Activated CD8-positive, alpha-beta memory T cell treated with anti-CD3 and anti-CD28 coated beads for 36 hours (primary cell): ENCODE measurements around the gene TUBGCP5. TPM values are rescaled to one million over a fixed set of nuclear protein-coding genes. Genes with fewer than 3 reads are reported as not detected.

Experiments
- CTCF ChIA-PET: fragments of 350-600 bp; sonication (Branson Sonifier 250); formaldehyde crosslinking; loops from one replicate; lab custom pipeline; 2021; ENCODE audit warnings: antibody characterized with exemption; lab: Charles Lee
- POLR2A ChIA-PET: fragments of 350-600 bp; sonication (Branson Sonifier 250); formaldehyde crosslinking; loops from one replicate; lab custom pipeline; 2021; ENCODE audit warnings: antibody characterized with exemption; lab: Charles Lee
- total RNA-seq, 2 experiments: library from RNA; stranded (reverse); gene quantifications; one replicate each; pipeline ENCODE4 v1.2.3, GENCODE V29; 2021

The TUBGCP5 gene
- total RNA-seq, 2 experiments from 2014 or later, result 20.5 to 21.7 TPM

DNA sequence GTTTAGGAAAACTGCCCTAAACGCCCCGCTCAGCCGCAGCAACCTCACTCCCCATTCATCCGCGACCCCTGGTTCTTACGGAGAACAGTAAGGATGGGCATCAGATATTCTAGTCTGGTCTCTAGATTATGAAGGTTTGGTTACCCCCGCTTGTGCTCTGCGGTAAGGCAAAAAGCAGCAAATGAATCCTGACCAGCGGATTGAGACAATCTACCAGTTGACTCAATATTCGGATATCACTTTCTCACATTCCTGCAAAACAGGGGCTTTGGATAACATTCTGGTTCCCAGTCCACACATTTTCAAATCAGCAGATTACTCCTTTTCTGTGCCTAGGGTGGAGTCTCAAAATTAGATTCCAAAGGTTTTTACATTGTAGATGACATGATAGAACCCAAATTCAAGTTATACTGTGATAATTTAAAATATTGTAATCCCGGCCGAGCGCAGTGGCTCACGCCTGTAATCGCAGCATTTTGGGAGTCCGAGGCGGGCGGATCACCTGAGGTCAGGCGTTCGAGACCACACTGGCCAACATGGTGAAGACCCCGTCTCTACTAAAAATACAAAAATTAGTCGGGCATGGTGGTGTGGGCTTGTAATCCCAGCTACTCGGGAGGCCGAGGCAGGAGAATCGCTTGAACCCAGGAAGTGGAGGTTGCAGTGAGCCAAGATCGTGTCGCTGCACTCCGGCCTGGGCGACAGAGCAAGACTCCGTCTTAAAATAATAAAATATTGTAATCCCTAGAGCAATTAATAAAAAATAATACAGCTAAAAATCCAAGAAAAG lies 58.1 kb downstream of the TUBGCP5 start:
- POLR2A ChIA-PET, result interaction anchor here (1.0 kb wide), 1 partner anchor 58 kb away, joined by 3 read pairs; the partner anchor contains the start of gene TUBGCP5
- CTCF ChIA-PET, result no interaction called here

GRCh38 chr15:22980189-22981050 lies 58.9 kb downstream of the TUBGCP5 start, which contains the start of gene CYFIP1:
Gene CYFIP1 (minus strand): TSS chr15:22980368. CDS start chr15:22947285, 33,083 bp downstream.
- ChIA-PET CTCF (no interaction called here), POLR2A (interaction anchor here (1.0 kb wide), 1 partner anchor 59 kb away, joined by 3 read pairs; the partner anchor contains the start of gene TUBGCP5)

DNA sequence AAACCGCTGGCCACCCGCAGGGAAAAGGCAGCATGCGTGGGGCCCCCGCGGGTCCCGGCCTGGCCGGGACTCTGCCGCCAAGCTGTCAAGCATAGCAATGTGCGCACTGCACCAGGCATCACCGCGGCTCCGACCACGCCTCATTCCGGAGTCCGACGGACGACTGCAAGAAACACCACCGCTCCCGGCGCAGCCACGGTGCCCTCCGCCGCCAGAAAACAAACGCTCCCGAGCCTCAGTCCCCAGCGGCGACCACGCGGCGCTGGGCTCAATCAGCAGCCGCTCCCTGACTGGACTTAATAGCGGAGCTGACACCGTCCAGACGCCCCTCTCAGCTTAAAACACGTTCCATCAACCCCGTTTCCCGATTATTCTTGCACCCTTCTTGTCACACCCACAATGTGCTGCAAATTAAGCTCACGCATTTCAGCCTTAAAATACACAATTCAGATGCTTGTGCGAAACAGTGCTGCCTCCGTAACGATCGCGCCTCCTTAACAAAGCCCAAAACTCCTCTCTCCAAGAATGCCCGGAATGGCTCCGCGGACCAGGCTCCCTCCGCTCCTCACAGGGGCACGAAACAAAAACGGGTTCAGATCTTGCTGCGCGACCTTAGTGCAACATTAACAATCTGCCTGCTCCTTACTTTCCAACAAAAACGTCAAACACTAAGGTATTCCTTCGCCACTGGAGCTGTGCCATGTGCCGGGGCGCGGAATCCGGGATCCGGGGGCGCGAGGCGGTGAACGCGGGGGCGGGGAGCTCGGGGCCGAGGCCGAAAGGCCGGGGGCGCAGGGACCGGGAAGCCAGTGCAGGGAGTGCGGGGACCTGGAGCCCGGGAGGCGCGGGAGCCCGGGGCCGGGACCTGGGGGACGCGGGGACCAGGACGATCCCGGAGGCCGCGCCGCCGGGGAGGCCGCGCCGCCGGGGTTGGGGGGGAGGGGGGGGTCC lies 59.9 kb downstream of the TUBGCP5 start:
- ChIA-PET CTCF (interaction anchor here (0.7 to 0.8 kb wide), 2 partner anchors 46 to 57 kb away, joined by 3 to 5 read pairs; no protein-coding TSS in a partner anchor), POLR2A (no interaction called here)

DNA sequence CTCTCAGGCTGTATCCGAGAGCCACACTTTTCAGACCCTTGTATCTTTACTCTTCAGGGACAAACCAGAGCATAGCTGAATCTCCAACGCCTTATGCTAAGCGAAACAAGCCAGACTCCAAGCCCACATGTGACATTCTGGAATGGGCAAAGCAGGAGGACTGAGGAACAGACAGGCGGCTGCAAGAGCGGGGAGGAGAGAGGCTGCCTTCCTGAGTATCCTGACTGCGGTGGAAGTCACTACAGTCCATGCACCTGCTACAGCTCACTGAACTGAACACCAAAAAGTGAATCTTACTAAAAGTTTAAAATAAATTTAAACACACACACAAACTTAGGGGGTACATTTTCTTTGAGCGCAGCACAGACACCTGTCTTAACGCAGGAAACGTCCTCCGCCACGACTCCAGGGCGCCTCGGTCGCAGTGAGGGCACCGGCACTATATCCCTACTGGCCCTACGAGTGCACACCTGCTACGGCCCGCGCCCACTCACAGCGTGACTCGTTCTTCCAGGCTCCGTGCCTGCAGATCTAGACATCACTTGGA lies 60.6 kb downstream of the TUBGCP5 start:
- ChIA-PET POLR2A (no interaction called here), CTCF (interaction anchor here (0.7 kb wide), 1 partner anchor 46 kb away, joined by 5 read pairs; no protein-coding TSS in a partner anchor)

GRCh38 chr15:22974745-22975144 lies 64.6 kb downstream of the TUBGCP5 start:
- CTCF ChIA-PET, result no interaction called here
- POLR2A ChIA-PET, result no interaction called here

- ChIA-PET POLR2A (no interaction called here), CTCF (no interaction called here)
These were observed 65.4 kb downstream of the TUBGCP5 start for GRCh38 chr15:22973987-22974386.

GRCh38 chr15:22973286-22973685 lies 66.1 kb downstream of the TUBGCP5 start:
- ChIA-PET CTCF (no interaction called here), POLR2A (no interaction called here)

DNA sequence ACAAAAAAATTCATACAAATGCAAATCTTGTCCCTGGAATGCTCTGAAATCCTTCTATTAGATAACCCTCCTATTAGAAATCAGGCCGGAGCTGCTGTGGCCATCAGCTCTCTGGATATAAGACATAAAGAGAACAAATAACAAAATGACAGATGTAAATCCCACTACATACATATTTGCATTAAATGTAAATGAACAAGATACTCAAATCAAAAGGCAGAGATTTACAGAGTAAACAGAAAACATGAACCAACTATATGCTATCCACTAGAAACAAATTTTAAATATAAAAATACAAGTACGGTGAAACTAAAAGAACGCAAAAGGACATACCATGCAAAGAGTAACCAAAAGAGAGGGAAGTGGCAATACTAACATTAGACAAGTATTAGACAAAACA lies 69.9 kb downstream of the TUBGCP5 start:
- POLR2A ChIA-PET, result no interaction called here
- CTCF ChIA-PET, result no interaction called here

- CTCF ChIA-PET, result no interaction called here
- POLR2A ChIA-PET, result interaction anchor here (0.7 kb wide), 1 partner anchor 89 kb away, joined by 3 read pairs; no protein-coding TSS in a partner anchor
These were observed 71.0 kb downstream of the TUBGCP5 start for GRCh38 chr15:22968366-22968765.

- ChIA-PET POLR2A (no interaction called here), CTCF (no interaction called here)
These were observed 72.1 kb downstream of the TUBGCP5 start for GRCh38 chr15:22967084-22967770.

- CTCF ChIA-PET, result interaction anchor here (0.6 kb wide), 1 partner anchor 12 kb away, joined by 4 read pairs; no protein-coding TSS in a partner anchor
- POLR2A ChIA-PET, result no interaction called here
These were observed 72.9 kb downstream of the TUBGCP5 start for GRCh38 chr15:22966321-22967083.

DNA sequence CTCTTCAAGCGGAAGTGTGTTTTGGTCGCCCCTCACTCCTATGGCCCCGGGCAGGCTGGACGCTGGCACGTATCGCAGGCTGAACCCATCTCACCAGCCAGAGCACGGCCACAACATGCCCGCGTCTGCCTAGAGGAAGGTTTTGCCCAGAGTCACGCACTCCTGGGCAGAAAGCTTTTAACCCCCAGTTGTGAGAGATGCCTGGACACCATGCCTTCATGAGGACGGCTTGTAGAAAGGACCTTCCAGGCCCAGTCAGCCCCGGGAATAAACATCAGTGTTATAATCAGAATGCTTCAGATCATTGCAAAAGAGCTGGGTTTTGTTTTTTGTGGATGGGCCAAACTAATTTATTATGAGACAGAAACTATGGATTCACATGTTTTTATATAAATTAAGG lies 75.7 kb downstream of the TUBGCP5 start:
- POLR2A ChIA-PET, result no interaction called here
- CTCF ChIA-PET, result no interaction called here

GRCh38 chr15:22962611-22963010 lies 76.8 kb downstream of the TUBGCP5 start:
- ChIA-PET POLR2A (no interaction called here), CTCF (no interaction called here)

- ChIA-PET CTCF (no interaction called here), POLR2A (no interaction called here)
These were observed 77.6 kb downstream of the TUBGCP5 start for GRCh38 chr15:22961762-22962161.

DNA sequence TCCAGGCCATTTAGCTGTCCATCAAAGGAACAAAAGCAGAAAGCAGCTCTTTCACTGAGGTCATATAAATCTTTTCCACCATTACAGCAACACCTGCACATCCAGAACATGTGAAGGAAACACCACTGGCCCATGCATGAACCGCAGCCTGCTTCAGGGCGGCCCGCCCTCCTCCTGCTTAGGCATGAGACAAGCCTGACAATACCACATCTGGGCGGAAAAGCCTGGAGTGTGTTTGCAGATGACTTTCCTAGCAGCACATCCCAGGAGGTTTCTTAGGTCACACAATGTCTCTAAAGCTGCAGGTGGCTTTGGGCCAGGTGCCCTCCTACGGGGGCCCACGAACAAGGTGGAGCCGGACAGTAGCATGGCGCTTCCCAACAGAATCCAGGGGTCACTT lies 78.8 kb downstream of the TUBGCP5 start:
- CTCF ChIA-PET, result no interaction called here
- POLR2A ChIA-PET, result no interaction called here

GRCh38 chr15:22960126-22960525 lies 79.2 kb downstream of the TUBGCP5 start:
- POLR2A ChIA-PET, result no interaction called here

GRCh38 chr15:22959321-22960101 lies 79.9 kb downstream of the TUBGCP5 start:
- POLR2A ChIA-PET, result no interaction called here
- CTCF ChIA-PET, result no interaction called here

More at GRCh38 chr15:22960126-22960525, 79.2 kb downstream of the TUBGCP5 start:
- CTCF ChIA-PET, result no interaction called here
